SH-SY5Y (cell line): ENCODE measurements around the gene L3MBTL1.

ENCODE experiments used
- GATA2 ChIP-seq: IDR thresholded peaks from 2 replicates; pipeline ENCODE4 v1.6.1; 2011; ENCODE audit warnings: mild to moderate bottlenecking, low read depth, low read length
- GATA3 ChIP-seq: IDR thresholded peaks from 2 replicates; pipeline ENCODE4 v1.6.1; 2011; ENCODE audit warnings: low read depth, mild to moderate bottlenecking, low read length, moderate library complexity

GRCh38 chr20:43571771-43572170, 64.3 kb downstream of the L3MBTL1 start:
- no peak for TF ChIP-seq GATA2
- no peak for TF ChIP-seq GATA3
